IMR-90 (cell line): ENCODE measurements around the gene TRIM63. TPM values are rescaled to one million over a fixed set of nuclear protein-coding genes. Genes with fewer than 3 reads are reported as not detected.

ENCODE experiments used
- ATAC-seq: fragments of 200-7000 bp; cut with Tn5 transposase; 2 replicates; pipeline ENCODE4 v1.9.1; 2020; ENCODE audit warnings: low read depth, mild to moderate bottlenecking, moderate library complexity
- BruUV-seq: library from RNA; stranded (reverse); fragments of 400-500 nt; replicated peaks from 2 replicates; lab custom pipeline; 2021; lab: Mats Ljungman, UMichigan
- CTCF ChIA-PET: fragments of 300-600 bp; formaldehyde crosslinking; extraction: SDS; loops from one replicate; lab custom pipeline; 2021; ENCODE audit warnings: antibody characterized with exemption; lab: Yijun Ruan, JAX
- POLR2A ChIA-PET: fragments of 300-600 bp; sonication (Branson Sonifier 250); formaldehyde crosslinking; loops from one replicate; lab custom pipeline; 2022; ENCODE audit warnings: antibody characterized with exemption; ENCODE audit not compliant: unreplicated experiment; lab: Charles Lee
- DNase-seq: peaks from one replicate; pipeline ENCODE4 v3.0.0; 2013
- H2AFZ ChIP-seq: replicated peaks from 2 replicates; pipeline ENCODE3; 2013; ENCODE audit warnings: low read length, mild to moderate bottlenecking; ENCODE audit not compliant: poor library complexity
- H2AK5ac ChIP-seq: 2 replicates; pipeline ENCODE4 v1.6.1; 2013; ENCODE audit warnings: low read depth, low read length, inconsistent platforms
- H2AK9ac ChIP-seq: replicated peaks from 2 replicates; pipeline ENCODE3; 2013; ENCODE audit warnings: mild to moderate bottlenecking, low read depth, low read length, moderate library complexity; ENCODE audit not compliant: poor library complexity
- H2BK120ac ChIP-seq: 2 replicates; pipeline ENCODE4 v1.6.1; 2013; ENCODE audit warnings: low read depth, low read length, inconsistent platforms
- H2BK15ac ChIP-seq: 3 replicates; pipeline ENCODE4 v1.6.1; 2013; ENCODE audit warnings: low read depth, low read length, inconsistent platforms
- H2BK20ac ChIP-seq: 2 replicates; pipeline ENCODE4 v1.6.1; 2013; ENCODE audit warnings: low read depth, mild to moderate bottlenecking, inconsistent platforms, low read length, moderate library complexity
- H2BK5ac ChIP-seq: 2 replicates; pipeline ENCODE4 v1.6.1; 2013; ENCODE audit warnings: mild to moderate bottlenecking, low read depth, low read length, inconsistent platforms; ENCODE audit not compliant: poor library complexity, severe bottlenecking
- H3K14ac ChIP-seq: replicated peaks from 2 replicates; pipeline ENCODE4 v1.6.1; 2013; ENCODE audit warnings: low read depth, low read length, inconsistent platforms
- H3K18ac ChIP-seq: 2 replicates; pipeline ENCODE4 v1.6.1; 2013; ENCODE audit warnings: low read depth, low read length, control low read depth
- H3K23ac ChIP-seq: 2 replicates; pipeline ENCODE4 v1.6.1; 2013; ENCODE audit warnings: low read depth, low read length, inconsistent platforms
- H3K27ac ChIP-seq: 2 replicates; pipeline ENCODE4 v1.5.1; 2013; ENCODE audit warnings: mild to moderate bottlenecking, control low read depth, low read length; ENCODE audit not compliant: insufficient read depth
- H3K27me3 ChIP-seq: 2 replicates; pipeline ENCODE4 v1.6.1; 2013; ENCODE audit warnings: low read length; ENCODE audit not compliant: control insufficient read depth, insufficient read depth
- H3K36me3 ChIP-seq: 2 replicates; pipeline ENCODE4 v1.6.1; 2013; ENCODE audit warnings: low read length, mixed read lengths; ENCODE audit not compliant: control insufficient read depth, insufficient read depth
- H3K4ac ChIP-seq: 2 replicates; pipeline ENCODE4 v1.6.1; 2013; ENCODE audit warnings: low read depth, low read length, inconsistent platforms
- H3K4me1 ChIP-seq: 2 replicates; pipeline ENCODE4 v1.6.1; 2013; ENCODE audit warnings: low read length, mixed read lengths; ENCODE audit not compliant: control insufficient read depth, insufficient read depth
- H3K4me2 ChIP-seq: 2 replicates; pipeline ENCODE4 v1.6.1; 2013; ENCODE audit warnings: low read depth, mild to moderate bottlenecking, control low read depth, low read length, moderate library complexity
- H3K4me3 ChIP-seq: 2 replicates; pipeline ENCODE4 v1.5.1; 2013; ENCODE audit warnings: low read depth, mild to moderate bottlenecking, control low read depth, low read length, moderate library complexity; ENCODE audit not compliant: insufficient read depth
- H3K56ac ChIP-seq: 2 replicates; pipeline ENCODE4 v1.6.1; 2013; ENCODE audit warnings: low read length, inconsistent platforms; ENCODE audit not compliant: insufficient read depth; ENCODE audit errors: extremely low read depth
- H3K79me1 ChIP-seq, 2 experiments: 2 replicates each; pipeline ENCODE4 v1.6.1; 2013; ENCODE audit warnings: low read length in 2 of 2, inconsistent platforms in 1 of 2, low read depth in 1 of 2
- H3K9ac ChIP-seq: 2 replicates; pipeline ENCODE4 v1.6.1; 2013; ENCODE audit warnings: low read depth, low read length, control low read depth
- H3K9me1 ChIP-seq: 2 replicates; pipeline ENCODE4 v1.6.1; 2013; ENCODE audit warnings: low read length, inconsistent platforms; ENCODE audit not compliant: insufficient read depth
- H3K9me3 ChIP-seq: 2 replicates; pipeline ENCODE4 v1.6.1; 2013; ENCODE audit warnings: low read length; ENCODE audit not compliant: control insufficient read depth, insufficient read depth
- H4K20me1 ChIP-seq: 2 replicates; pipeline ENCODE4 v1.6.1; 2013; ENCODE audit warnings: low read length, inconsistent platforms; ENCODE audit not compliant: insufficient read depth
- H4K5ac ChIP-seq: 2 replicates; pipeline ENCODE4 v1.6.1; 2013; ENCODE audit warnings: mild to moderate bottlenecking, low read depth, low read length, control low read depth
- H4K8ac ChIP-seq, 2 experiments: 2 replicates each; pipeline ENCODE4 v1.6.1; 2013; ENCODE audit warnings: low read depth in 2 of 2, low read length in 2 of 2, control low read depth in 1 of 2, inconsistent platforms in 1 of 2
- H4K91ac ChIP-seq: 2 replicates; pipeline ENCODE4 v1.6.1; 2013; ENCODE audit warnings: low read depth, low read length, inconsistent platforms; ENCODE audit not compliant: insufficient read depth
- BHLHE40 ChIP-seq: fragments of 150-350 bp; IDR thresholded peaks from 2 replicates; pipeline ENCODE4 v1.6.1; 2016; ENCODE audit warnings: mild to moderate bottlenecking, low read depth, low read length
- CEBPB ChIP-seq: IDR thresholded peaks from 2 replicates; pipeline ENCODE4 v1.6.1; 2012; ENCODE audit warnings: low read depth, low read length, improper control_type of control experiment
- ELK1 ChIP-seq: fragments of 150-350 bp; IDR thresholded peaks from 2 replicates; pipeline ENCODE4 v1.6.1; 2016; ENCODE audit warnings: low read depth, mild to moderate bottlenecking, low read length, moderate library complexity, borderline replicate concordance
- FOS ChIP-seq: fragments of 150-350 bp; IDR thresholded peaks from 2 replicates; pipeline ENCODE4 v1.6.1; 2016; ENCODE audit warnings: low read depth, low read length
- MAFK ChIP-seq: IDR thresholded peaks from 2 replicates; pipeline ENCODE4 v1.6.1; 2012; ENCODE audit warnings: low read depth, low read length, improper control_type of control experiment
- MAZ ChIP-seq: IDR thresholded peaks from 2 replicates; pipeline ENCODE4 v1.6.1; 2012; ENCODE audit warnings: low read depth, mild to moderate bottlenecking, low read length, improper control_type of control experiment, moderate library complexity, borderline replicate concordance
- MXI1 ChIP-seq: IDR thresholded peaks from 2 replicates; pipeline ENCODE4 v1.6.1; 2012; ENCODE audit warnings: low read depth, mild to moderate bottlenecking, low read length, moderate library complexity, borderline replicate concordance
- NFE2L2 ChIP-seq: fragments of 150-350 bp; IDR thresholded peaks from 2 replicates; pipeline ENCODE4 v1.6.1; 2016; ENCODE audit warnings: low read depth, mild to moderate bottlenecking, low read length
- RCOR1 ChIP-seq: IDR thresholded peaks from 2 replicates; pipeline ENCODE4 v1.6.1; 2012; ENCODE audit warnings: mild to moderate bottlenecking, low read length, improper control_type of control experiment; ENCODE audit not compliant: insufficient replicate concordance
- SMC3 ChIP-seq: fragments of 150-350 bp; IDR thresholded peaks from 2 replicates; pipeline ENCODE4 v1.6.1; 2016; ENCODE audit warnings: low read depth, mild to moderate bottlenecking, antibody characterized with exemption, low read length, moderate library complexity
- USF2 ChIP-seq: fragments of 150-350 bp; IDR thresholded peaks from 2 replicates; pipeline ENCODE4 v1.6.1; 2017; ENCODE audit warnings: mild to moderate bottlenecking, antibody characterized with exemption, low read length, low read depth
- WGBS, 2 experiments: methylation state at CpG; one replicate each; pipeline versions ENCODE4 v1.1.5 to v1.1.7; 2013; ENCODE audit warnings: missing lambda C conversion rate in 2 of 2; ENCODE audit not compliant: insufficient read length in 1 of 2; ENCODE audit errors: extremely low coverage in 2 of 2; 5-methylcytosine and 5-hydroxymethylcytosine counted together
- dilution Hi-C: fragments of 300-500 bp; cut with HindIII; formaldehyde crosslinking; loops from one replicate; pipeline ENCODE4 v1.14.3; 2018; ENCODE audit warnings: low sequenced_read_pairs; ENCODE audit not compliant: unreplicated experiment
- in situ Hi-C: fragments of 300-500 bp; cut with MboI; formaldehyde crosslinking; loops from 3 replicates; pipeline ENCODE4 v1.14.3; 2019; ENCODE audit warnings: low sequenced_read_pairs, inconsistent platforms, mixed read lengths
- intact Hi-C: fragments of 100-400 bp; cut with micrococcal nuclease; formaldehyde crosslinking; loops from 2 replicates; pipeline ENCODE4 v1.10.0; 2022
- polyA plus RNA-seq, 3 experiments: library from polyadenylated mRNA; depleted of rRNA; stranded (reverse); fragments of >200 nt; gene quantifications; 2 replicates each; pipeline ENCODE4 v1.2.3, GENCODE V29; 2012; ENCODE audit warnings: low replicate concordance in 1 of 3
- total RNA-seq: library from RNA; depleted of rRNA; stranded (reverse); fragments of >200 nt; gene quantifications from 2 replicates; pipeline ENCODE4 v1.2.3, GENCODE V29; 2012

The TRIM63 gene
- total and polyA plus RNA-seq, 2 of the 4 experiments (the other 2 are of a cell fraction), result not detected

- Histone ChIP-seq H3K4me3 (no peak overlapping the region), H3K4ac (no peak overlapping the region), H3K9me3 (peaks cover 2% of the 10 kb centered on the region; the same call in 1 of the 2 replicates), H2BK20ac (no peak overlapping the region), H3K18ac (no peak overlapping the region), H3K27ac (no peak overlapping the region), H3K79me1 (no peaks in the 10 kb centered on the region), H4K5ac (no peak overlapping the region), H3K56ac (no peak overlapping the region), H4K8ac (no peak overlapping the region), H3K4me1 (no peaks in the 10 kb centered on the region), H3K27me3 (peaks cover 62% of the 10 kb centered on the region), H3K4me2 (no peak overlapping the region), H4K91ac (no peak overlapping the region), H2AFZ (no peak overlapping the region), H3K23ac (no peak overlapping the region), H2AK9ac (no peak overlapping the region), H4K20me1 (no peaks in the 10 kb centered on the region), H3K9me1 (no peaks in the 10 kb centered on the region), H3K9ac (no peak overlapping the region), H2BK15ac (no peak overlapping the region), H3K14ac (no peak overlapping the region), H2AK5ac (no peak overlapping the region), H2BK5ac (no peak overlapping the region), H3K36me3 (no peaks in the 10 kb centered on the region), H2BK120ac (no peak overlapping the region)
- in situ Hi-C loops, result no loop called here
- ATAC-seq, result no peak
- CTCF ChIA-PET, result no interaction called here
- BruUV-seq, result no TSS peak
- intact Hi-C loops, result no loop called here
- POLR2A ChIA-PET, result no interaction called here
- no peak for TF ChIP-seq USF2
- TF ChIP-seq FOS, result no peak
- TF ChIP-seq SMC3, result no peak
- no peak for TF ChIP-seq MXI1
- TF ChIP-seq ELK1, result no peak
- TF ChIP-seq MAFK, result no peak
- no peak for TF ChIP-seq RCOR1
- no peak for TF ChIP-seq CEBPB
- no peak for TF ChIP-seq NFE2L2
- no peak for TF ChIP-seq MAZ
- TF ChIP-seq BHLHE40, result no peak
- 100% methylated on average over 1 of the region's 6 CpGs; no CpG with 5 or more reads in 1 of the 2 experiments for WGBS, 2 experiments
- dilution Hi-C loops, result no loop called here
- no peak for DNase-seq
Measured at GRCh38 chr1:26072305-26072704, 4.9 kb upstream of the TRIM63 start.
